HG03196 (cell line): Measurements from ENCODE around the gene KLHL42.

Experiments used
- ATAC-seq: cut with Tn5 transposase; IDR thresholded peaks from one replicate; pipeline ENCODE4 v1.9.1; 2021; ENCODE audit not compliant: unreplicated experiment

KLHL42 gene

DNA sequence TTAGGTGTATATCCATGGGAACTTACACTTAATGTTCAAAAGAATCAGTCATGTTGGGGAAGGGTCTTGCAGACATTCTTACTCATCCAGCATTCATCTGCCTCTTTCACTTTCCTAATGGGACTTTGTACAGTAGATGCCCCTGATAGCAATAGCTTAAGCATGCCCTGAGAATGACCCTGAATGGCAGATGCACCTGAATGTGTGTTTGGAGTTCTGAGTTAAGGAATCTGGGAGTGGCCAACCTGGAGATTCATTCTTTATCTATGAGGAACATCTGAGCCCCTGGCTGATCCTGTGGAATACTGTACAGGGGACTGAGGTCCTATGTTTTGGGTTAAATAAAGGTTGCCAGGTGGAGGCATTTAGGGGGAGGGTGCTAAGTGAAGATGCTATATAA, 71.3 kb downstream of the KLHL42 start:
- no peak for ATAC-seq

DNA sequence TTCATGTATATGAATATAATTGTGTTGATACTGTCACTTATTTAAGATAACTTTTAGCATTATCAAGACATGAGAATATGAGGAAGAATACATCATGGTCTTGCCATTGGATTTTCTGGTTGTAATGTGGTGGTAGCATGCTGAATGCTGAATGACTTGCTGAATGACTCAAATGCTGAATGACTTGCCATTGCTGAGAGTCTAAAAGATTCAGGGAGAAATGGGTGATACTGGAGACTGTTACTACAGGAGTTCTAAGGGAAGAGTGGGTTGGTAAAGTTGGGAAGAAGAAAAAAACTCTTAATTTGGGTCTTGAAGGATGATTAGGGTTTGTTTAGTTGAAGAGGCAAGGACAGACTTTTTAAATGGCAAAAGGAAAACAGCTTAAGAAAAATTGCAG, 72.1 kb downstream of the KLHL42 start:
- ATAC-seq: no peak
